ENCODE measurements around the gene PFKFB1. TPM values are rescaled to one million over a fixed set of nuclear protein-coding genes. Genes with fewer than 3 reads are reported as not detected.

Gene PFKFB1
- total and polyA plus RNA-seq, 9 of the 15 experiments (the other 6 are each of a cell fraction or from before 2014, with no cell fraction given), result 0.07 to 0.24 (median 0.15) TPM; not detected in 2

DNA sequence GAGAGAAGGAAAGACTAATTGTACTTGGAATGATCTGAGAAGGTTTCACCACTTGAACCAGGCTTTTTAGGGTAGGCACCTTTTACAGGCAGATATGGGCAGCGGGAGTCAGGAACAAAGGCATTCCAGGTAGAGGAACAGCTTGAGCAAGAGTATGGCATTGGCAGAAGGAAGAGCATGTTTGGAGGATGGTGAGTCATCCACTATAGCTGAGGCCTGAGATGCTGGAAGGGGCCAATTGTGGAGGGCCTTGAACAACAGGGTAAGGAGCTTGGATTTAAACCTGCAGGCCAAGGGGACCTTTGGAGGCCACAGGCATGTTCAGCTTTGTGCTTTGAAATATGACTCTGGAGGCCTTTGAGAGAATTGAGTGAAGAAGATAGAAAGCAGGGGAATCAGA is 32.2 kb downstream of the PFKFB1 start:
- Histone ChIP-seq H3K9me1 (ENCODE audit: control insufficient read depth, insufficient read depth, low read length) (no peaks in the 10 kb centered on the region), H3K36me3 (ENCODE audit: control insufficient read depth, insufficient read depth, low read length) (no peaks in the 10 kb centered on the region), H2AFZ (ENCODE audit: low read depth, low read length) (no peak overlapping the region), H3K27ac (ENCODE audit: extremely low read depth, low read depth, low read length) (no peak overlapping the region), H3K4me2 (ENCODE audit: insufficient read depth, low read length) (no peak overlapping the region), H3K4me3 (no peak overlapping the region), H4K20me1 (replicated peaks; ENCODE audit: control insufficient read depth, insufficient read depth, low read length) (no peaks in the 10 kb centered on the region), H3K9me3 (replicated peaks; ENCODE audit: control insufficient read depth, insufficient read depth, low read depth, low read length) (no peaks in the 10 kb centered on the region), H3K27me3 (ENCODE audit: control insufficient read depth in 2 of 2, insufficient read depth in 2 of 2, low read length in 2 of 2) (no peaks in the 10 kb centered on the region; a peak in 1 of 5 replicates), H3K4me1 (replicated peaks in 1 of 2; ENCODE audit: control insufficient read depth in 2 of 2, insufficient read depth in 2 of 2, low read length in 2 of 2) (no peaks in the 10 kb centered on the region), H3K9ac (ENCODE audit: insufficient read depth in 1 of 2, low read depth in 2 of 2, low read length in 2 of 2) (no peak overlapping the region), H3K79me2 (ENCODE audit: control insufficient read depth, insufficient read depth, low read length) (no peaks in the 10 kb centered on the region)
- DNase-seq (ENCODE audit: extremely low read depth in 1 of 4, low spot score in 3 of 4), result no peak
- in situ Hi-C loops (cut with MboI) (no loop called here), intact Hi-C loops (cut with micrococcal nuclease) (no loop called here)
- no peak for FAIRE-seq
- POLR2A ChIA-PET, result interaction anchor here (0.6 kb wide), 1 partner anchor 205 kb away, joined by 3 read pairs; no protein-coding TSS in a partner anchor
- BruUV-seq (replicated peaks), result no TSS peak
- no peak for ATAC-seq
- CTCF ChIA-PET (ENCODE audit: low intra/inter-chr PET ratio), result no interaction called here
- TF ChIP-seq ZNF79 (CRISPR knock-in tag; IDR thresholded peaks at IDR 0.05; ENCODE audit: low read depth), result no peak
- no peak for TF ChIP-seq CCNT2 (IDR thresholded peaks at IDR 0.05; ENCODE audit: borderline replicate concordance, extremely low read depth, insufficient read length, low read depth, low read length)
- TF ChIP-seq SMAD3 (CRISPR knock-in tag; conservative IDR thresholded peaks at IDR 0.05), result no peak
- TF ChIP-seq CBX1 (IDR thresholded peaks at IDR 0.05; ENCODE audit: low read depth), result no peak
- TF ChIP-seq CREBBP (IDR thresholded peaks at IDR 0.05; ENCODE audit: low read depth, low read length), result no peak
- TF ChIP-seq, protein P1, sequence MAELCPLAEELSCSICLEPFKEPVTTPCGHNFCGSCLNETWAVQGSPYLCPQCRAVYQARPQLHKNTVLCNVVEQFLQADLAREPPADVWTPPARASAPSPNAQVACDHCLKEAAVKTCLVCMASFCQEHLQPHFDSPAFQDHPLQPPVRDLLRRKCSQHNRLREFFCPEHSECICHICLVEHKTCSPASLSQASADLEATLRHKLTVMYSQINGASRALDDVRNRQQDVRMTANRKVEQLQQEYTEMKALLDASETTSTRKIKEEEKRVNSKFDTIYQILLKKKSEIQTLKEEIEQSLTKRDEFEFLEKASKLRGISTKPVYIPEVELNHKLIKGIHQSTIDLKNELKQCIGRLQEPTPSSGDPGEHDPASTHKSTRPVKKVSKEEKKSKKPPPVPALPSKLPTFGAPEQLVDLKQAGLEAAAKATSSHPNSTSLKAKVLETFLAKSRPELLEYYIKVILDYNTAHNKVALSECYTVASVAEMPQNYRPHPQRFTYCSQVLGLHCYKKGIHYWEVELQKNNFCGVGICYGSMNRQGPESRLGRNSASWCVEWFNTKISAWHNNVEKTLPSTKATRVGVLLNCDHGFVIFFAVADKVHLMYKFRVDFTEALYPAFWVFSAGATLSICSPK (IDR thresholded peaks at IDR 0.05; ENCODE audit: borderline replicate concordance), result no peak
- TF ChIP-seq EHMT2 (IDR thresholded peaks at IDR 0.05), result no peak
- TF ChIP-seq RB1 (IDR thresholded peaks at IDR 0.05; ENCODE audit: low read depth), result no peak
- TF ChIP-seq NCOA6 (IDR thresholded peaks at IDR 0.05), result no peak
- TF ChIP-seq CAMTA2 (CRISPR knock-in tag; conservative IDR thresholded peaks at IDR 0.05), result no peak
- TF ChIP-seq, protein P2, sequence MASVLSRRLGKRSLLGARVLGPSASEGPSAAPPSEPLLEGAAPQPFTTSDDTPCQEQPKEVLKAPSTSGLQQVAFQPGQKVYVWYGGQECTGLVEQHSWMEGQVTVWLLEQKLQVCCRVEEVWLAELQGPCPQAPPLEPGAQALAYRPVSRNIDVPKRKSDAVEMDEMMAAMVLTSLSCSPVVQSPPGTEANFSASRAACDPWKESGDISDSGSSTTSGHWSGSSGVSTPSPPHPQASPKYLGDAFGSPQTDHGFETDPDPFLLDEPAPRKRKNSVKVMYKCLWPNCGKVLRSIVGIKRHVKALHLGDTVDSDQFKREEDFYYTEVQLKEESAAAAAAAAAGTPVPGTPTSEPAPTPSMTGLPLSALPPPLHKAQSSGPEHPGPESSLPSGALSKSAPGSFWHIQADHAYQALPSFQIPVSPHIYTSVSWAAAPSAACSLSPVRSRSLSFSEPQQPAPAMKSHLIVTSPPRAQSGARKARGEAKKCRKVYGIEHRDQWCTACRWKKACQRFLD (CRISPR knock-in tag; IDR thresholded peaks at IDR 0.05), result no peak
- no peak for TF ChIP-seq ASH1L (IDR thresholded peaks at IDR 0.05; ENCODE audit: borderline replicate concordance, low read depth, partially characterized antibody)
- TF ChIP-seq MCM3 (IDR thresholded peaks at IDR 0.05), result no peak
- no peak for TF ChIP-seq YY1 (IDR thresholded peaks at IDR 0.05; ENCODE audit: borderline replicate concordance in 1 of 3, control insufficient read depth in 1 of 3, extremely low read depth in 1 of 3, insufficient read depth in 3 of 3, insufficient read length in 1 of 3, insufficient replicate concordance in 2 of 3, low read depth in 1 of 3, low read length in 2 of 3)
- TF ChIP-seq, protein P3, sequence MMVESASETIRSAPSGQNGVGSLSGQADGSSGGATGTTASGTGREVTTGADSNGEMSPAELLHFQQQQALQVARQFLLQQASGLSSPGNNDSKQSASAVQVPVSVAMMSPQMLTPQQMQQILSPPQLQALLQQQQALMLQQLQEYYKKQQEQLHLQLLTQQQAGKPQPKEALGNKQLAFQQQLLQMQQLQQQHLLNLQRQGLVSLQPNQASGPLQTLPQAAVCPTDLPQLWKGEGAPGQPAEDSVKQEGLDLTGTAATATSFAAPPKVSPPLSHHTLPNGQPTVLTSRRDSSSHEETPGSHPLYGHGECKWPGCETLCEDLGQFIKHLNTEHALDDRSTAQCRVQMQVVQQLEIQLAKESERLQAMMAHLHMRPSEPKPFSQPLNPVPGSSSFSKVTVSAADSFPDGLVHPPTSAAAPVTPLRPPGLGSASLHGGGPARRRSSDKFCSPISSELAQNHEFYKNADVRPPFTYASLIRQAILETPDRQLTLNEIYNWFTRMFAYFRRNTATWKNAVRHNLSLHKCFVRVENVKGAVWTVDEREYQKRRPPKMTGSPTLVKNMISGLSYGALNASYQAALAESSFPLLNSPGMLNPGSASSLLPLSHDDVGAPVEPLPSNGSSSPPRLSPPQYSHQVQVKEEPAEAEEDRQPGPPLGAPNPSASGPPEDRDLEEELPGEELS (CRISPR knock-in tag; IDR thresholded peaks at IDR 0.05; ENCODE audit: borderline replicate concordance), result no peak
- no peak for TF ChIP-seq SNRNP70 (optimal IDR thresholded peaks at IDR 0.05; ENCODE audit: low read depth, low read length)
- WGBS (ENCODE audit: insufficient coverage, low coverage, missing lambda C conversion rate), result 0% methylated on average over 1 of the region's 1 CpG

All from K562 (cell line).